ENCODE data around the gene CRYGD.

DNA sequence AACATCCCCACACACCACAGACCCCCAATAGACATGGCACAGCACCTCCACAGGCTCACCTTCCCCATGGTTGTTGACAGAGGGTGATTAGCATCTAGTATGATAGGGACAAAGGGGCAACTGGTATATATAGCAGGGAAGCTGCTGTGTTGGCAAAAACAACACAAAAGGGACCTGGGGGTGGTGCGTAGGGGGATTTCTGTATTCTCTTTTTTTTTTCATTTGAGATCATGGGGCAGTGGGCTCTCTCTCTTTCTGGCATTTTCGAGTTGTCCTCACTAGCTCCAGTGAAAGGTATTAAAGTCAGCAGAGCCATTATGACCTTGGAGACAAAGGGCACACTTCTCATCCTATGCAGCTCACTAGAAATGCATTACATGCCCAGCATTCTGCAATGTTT lies 39.2 kb upstream of the CRYGD start, which contains the start of gene CRYGA:
- TF ChIP-seq MAZ (IDR thresholded peaks at IDR 0.05; ENCODE audit: borderline replicate concordance, low read depth, low read length): no peak
- TF ChIP-seq, protein P1, sequence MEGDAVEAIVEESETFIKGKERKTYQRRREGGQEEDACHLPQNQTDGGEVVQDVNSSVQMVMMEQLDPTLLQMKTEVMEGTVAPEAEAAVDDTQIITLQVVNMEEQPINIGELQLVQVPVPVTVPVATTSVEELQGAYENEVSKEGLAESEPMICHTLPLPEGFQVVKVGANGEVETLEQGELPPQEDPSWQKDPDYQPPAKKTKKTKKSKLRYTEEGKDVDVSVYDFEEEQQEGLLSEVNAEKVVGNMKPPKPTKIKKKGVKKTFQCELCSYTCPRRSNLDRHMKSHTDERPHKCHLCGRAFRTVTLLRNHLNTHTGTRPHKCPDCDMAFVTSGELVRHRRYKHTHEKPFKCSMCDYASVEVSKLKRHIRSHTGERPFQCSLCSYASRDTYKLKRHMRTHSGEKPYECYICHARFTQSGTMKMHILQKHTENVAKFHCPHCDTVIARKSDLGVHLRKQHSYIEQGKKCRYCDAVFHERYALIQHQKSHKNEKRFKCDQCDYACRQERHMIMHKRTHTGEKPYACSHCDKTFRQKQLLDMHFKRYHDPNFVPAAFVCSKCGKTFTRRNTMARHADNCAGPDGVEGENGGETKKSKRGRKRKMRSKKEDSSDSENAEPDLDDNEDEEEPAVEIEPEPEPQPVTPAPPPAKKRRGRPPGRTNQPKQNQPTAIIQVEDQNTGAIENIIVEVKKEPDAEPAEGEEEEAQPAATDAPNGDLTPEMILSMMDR (conservative IDR thresholded peaks at IDR 0.05; ENCODE audit: low read depth, low read length): no peak

Data from IMR-90 (cell line).